ENCODE data around the gene CCSAP.
"Not testable (repeated sequence)": the region's sequence is repeated elsewhere in the genome, so short reads cannot be mapped to it uniquely, and the experiment has no call there.

The CCSAP gene, protein sequence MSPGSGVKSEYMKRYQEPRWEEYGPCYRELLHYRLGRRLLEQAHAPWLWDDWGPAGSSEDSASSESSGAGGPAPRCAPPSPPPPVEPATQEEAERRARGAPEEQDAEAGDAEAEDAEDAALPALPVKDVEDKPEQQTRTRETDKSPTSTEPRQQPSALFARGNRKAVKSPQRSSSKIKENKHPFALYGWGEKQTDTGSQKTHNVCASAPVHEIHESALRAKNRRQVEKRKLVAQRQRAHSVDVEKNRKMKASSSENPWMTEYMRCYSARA
- 30.7 to 31.3 reads per million in 2 donors for total RNA-seq

DNA sequence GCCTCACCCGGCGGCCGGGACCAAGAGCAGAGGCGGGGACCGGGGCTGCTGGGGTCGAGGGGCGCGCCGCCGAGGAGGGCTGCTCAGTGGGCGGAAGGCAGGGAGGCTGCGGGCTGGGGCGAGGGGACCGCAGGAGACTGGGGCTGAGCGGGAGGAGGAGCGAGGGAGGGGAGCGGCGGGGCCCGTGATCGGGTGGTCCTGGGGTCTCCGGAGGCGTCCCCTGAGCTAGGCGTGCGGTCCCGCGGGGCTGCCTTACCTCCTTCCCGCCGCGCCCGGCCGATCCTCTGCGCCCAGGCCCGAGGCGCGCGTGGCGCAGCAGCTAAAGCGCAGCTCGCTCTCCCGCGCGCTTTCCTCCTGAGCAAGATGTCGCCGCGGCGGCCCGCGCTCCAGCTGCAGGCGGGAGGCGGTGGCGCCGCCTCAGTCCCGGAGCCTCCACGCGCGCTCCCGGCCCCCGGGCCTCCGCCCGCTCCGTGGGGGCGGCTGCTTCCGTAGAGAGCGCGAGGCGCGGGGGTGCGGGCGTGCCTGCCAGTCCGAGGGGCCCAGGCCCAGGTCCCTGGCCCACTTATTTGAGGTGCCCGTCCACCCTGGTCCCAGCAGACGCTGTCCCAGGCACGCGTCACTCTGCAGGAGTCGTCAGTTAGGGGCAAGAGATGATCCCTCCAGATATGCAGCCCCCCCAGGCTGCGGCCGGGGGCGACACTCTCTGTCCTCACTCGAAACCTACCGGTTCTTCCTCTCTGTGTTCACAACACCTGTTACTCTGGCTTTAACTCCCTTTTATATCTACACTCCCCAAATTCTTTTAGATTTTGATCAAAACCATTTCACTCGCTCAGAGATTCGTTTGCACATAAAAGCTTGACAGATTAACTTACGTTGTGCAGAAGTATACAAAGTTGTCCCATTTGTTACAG lies at the start of gene CCSAP:
TSS of gene CCSAP (minus strand) at position 392 of the 914 bp plus-strand sequence. CDS start 582 bp downstream, outside the sequence.
- no peak for DNase-seq

GRCh38 chr1:229390130-229390529 lies 47.3 kb upstream of the CCSAP start:
- DNase-seq, result no peak

- no peak for DNase-seq
Measured at GRCh38 chr1:229388897-229389580, 46.2 kb upstream of the CCSAP start.

GRCh38 chr1:229385853-229386456 lies 43.1 kb upstream of the CCSAP start:
- DNase-seq, result no peak

- DNase-seq, result no peak
Measured at GRCh38 chr1:229384822-229385221, 42.0 kb upstream of the CCSAP start.

GRCh38 chr1:229383961-229384360 lies 41.1 kb upstream of the CCSAP start:
- DNase-seq, result no peak

DNA sequence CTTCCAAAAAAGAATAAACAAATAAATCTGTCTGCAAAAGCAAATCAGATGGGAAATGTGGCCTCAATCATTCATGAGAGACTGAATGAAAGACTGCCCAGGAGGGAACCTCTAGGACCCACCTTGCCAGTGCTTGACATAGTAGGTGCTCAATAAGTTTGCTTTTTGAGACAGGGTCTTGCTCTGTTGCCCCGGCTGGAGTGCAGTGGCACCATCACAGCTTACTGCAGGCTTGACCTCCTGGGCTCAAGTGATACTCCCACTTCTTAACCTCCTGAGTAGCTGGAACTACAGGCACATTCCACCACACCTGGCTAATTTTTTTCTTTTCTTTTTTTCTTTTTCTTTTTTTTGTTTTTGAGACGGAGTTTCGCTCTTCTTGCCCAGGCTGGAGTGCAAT lies 40.3 kb upstream of the CCSAP start:
- DNase-seq, result no peak

- DNase-seq, result no peak
Measured at GRCh38 chr1:229381234-229381633, 38.4 kb upstream of the CCSAP start.

- DNase-seq, result no peak
Measured at GRCh38 chr1:229380536-229381160, 37.8 kb upstream of the CCSAP start.

GRCh38 chr1:229379846-229380245 lies 37.0 kb upstream of the CCSAP start:
- no peak for DNase-seq

DNA sequence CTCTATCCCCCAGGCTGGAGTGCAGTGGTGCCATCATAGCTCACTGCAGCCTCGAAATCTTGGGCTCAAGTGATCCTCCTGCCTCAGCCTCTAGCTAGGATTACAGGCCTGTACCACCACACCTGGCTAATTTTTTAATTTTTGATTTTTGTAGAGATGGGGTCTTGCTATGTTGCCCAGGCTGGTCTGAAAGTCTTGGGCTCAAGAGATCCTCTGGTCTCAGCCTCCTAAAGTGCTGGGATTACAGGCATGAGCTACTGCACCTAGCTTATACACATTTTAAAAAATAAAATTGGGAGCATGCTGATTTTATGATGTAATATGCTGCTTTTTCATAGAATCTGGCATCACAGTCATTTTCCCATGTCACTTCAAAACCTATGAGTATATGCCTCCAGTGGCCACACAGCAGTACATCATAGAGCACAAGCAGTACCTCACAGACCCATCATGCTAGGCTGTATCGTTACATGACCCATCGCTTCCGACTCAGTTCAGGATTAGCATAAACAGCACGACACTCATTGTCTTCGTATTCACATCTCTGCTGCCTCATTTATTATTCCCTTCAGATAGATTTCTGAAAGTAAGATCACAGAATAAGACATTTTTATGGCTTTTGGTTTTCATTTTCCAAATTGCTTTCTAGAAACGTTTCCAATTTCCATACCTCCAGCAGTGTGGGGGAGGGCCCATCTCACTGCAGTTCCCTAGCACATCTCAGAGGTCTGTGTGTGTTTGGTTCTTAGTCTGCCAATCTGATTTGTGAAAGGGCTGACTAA lies 35.9 kb upstream of the CCSAP start:
- no peak for DNase-seq

DNA sequence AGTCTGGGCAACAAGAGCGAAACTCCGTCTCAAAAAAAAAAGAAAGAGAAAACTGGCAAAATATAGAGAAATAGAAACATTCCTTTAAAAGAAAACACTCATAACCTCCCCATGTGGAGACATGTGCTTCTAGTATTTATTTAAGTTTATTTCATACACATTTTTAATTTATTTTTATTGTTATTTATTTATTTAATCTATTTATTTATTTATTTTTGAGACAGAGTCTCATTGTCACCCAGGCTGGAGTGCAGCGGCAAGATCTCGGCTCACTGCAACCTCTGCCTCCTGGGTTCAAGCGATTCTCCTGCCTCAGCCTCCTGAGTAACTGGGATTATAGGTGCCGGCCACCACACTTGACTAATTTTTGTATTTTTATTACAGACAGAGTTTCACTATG lies 35.2 kb upstream of the CCSAP start:
- DNase-seq, result not testable (repeated sequence)

DNA sequence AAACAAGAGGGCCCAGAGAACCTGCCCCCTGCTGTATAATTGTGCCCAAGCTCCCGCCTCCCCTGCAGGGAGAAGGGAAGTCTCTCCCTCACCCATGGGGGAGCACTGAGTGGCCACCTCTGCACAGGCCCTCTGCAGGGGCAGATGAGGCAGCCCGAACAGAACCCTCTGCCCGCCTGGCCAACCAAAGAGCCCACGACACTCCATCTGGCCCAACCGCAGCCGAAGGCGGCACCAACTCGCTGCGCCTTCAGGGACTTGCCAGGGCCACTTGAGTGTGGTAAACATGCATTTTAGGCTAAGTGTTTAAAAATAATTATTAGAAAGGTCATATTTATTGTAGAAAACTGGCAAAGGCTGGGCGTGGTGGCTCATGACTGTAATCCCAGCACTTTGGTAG lies 34.6 kb upstream of the CCSAP start:
- DNase-seq, result no peak

DNA sequence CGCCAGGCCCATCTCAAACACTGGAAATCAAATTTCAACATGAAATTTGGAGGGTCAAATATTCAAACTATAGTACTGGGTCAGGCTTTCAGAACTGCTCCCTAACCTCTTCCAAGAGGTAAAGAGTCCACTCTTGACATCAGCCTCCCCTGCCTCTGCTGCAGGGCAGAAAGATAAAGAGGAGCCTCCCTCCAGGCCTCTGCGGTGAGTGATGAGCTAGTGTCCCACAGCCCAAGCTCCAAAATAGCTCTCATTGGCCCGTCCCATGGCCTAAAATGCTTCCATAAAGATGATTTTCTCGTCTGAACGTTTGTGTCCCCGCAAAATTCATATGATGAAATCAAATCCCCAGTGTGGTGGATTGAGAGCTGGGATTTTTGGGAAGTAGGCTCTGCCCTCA lies 33.7 kb upstream of the CCSAP start:
- no peak for DNase-seq

DNA sequence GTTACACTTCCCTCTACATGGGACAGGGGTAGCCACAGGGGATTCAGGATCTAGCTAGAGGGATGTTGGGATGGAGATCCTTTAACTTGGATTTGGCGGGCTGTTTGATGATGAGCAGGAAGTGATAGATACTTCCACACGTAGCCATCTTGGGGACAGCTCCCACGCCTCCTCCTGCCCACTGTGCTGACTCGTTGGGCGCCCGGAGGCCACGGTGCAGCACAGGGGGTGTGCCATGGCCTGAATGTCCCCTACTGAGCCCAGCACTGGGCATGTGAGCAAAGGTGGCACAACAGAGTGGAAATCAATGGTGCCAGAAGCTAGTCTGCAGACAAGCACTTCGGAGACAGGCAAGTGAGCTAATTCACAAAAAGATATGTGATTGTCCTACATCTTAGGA lies 31.6 kb upstream of the CCSAP start:
- DNase-seq, result no peak

DNA sequence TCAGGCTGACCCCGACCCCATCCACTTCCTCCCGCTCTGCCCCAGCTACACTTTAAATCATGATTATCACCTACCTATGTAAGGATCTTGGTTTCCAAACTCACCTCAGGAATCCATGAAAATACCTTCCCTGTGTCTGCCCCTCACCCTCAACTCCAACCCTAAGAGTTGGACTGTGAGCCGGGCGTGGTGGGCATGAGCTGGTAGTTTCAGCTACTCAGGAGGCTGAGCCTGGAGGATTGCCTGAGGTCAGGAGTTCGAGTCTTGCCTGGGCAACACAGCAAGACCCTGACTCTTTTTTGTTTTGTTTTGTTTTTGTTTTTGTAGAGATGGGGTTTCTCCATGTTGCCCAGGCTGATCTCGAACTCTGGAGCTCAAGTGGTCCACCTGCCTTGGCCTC lies 30.5 kb upstream of the CCSAP start:
- no peak for DNase-seq

- DNase-seq, result no peak
Measured at GRCh38 chr1:229372251-229372650, 29.4 kb upstream of the CCSAP start.

DNA sequence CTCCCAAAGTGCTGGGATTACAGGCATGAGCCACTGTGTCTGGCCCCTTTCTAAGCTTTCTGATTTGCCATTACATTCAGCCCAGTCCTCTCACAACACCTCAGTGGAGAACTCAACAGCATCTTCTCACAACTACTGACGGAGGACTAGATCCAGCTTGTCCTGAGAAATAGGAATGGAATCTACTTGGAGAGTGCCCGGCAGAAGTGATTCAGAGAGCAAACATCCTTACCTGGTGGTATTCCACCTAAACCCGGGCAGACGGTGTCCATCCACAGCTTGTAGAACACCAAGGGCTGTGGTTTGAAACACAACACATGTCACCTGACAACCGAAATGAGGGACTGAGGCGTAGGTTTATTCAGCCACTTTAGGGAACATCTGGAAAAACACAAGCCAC lies 28.8 kb upstream of the CCSAP start:
- no peak for DNase-seq

DNA sequence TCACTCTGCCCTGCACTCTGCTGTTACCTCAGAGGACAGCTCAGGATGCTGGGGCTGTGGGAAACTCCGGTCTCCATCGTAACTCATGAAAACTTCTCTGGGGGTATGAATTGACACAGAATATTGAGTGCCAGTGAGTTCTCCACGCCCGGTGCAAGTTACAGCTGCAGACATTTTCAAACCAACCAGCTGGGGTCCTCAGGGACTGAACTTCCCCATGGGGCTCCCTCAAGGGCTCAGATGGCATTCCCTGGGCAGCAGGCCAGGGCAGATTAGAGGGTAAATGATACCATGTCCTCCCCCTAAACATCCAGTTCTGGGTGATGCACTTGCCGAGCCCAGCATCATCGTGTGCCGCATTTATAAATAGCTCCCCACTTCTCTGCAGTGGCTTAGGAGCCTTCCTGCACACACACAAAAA lies 27.8 kb upstream of the CCSAP start:
- DNase-seq, result no peak

- no peak for DNase-seq
Measured at GRCh38 chr1:229368347-229368746, 25.5 kb upstream of the CCSAP start.

GRCh38 chr1:229365569-229365968 lies 22.7 kb upstream of the CCSAP start:
- no peak for DNase-seq

Data from activated gamma-delta T cell (primary cell).